ENCODE data around the gene C11orf71. TPM values are rescaled to one million over a fixed set of nuclear protein-coding genes. Genes with fewer than 3 reads are reported as not detected.

C11orf71 gene
- total RNA-seq: 2.6 and 3.1 TPM in 2 replicates

GRCh38 chr11:114400216-114400914, at the start of gene C11orf71, which contains the start of gene RBM7:
C11orf71 (minus strand) TSS chr11:114400511; CDS start chr11:114400331, 180 bp downstream.
RBM7 (plus strand) TSS chr11:114400666; CDS start chr11:114400672, 6 bp downstream.

GRCh38 chr11:114439229-114440120, 39.2 kb upstream of the C11orf71 start, which contains the start of gene REXO2:
REXO2 (plus strand) TSS chr11:114439467; CDS start chr11:114439529, 62 bp downstream.

Other genes starting within 250 kb of the C11orf71 start
- 384 and 446 TPM in 2 replicates for gene NNMT, start 104.1 kb downstream of the C11orf71 start, total RNA-seq
- gene RBM7, start 155 bp upstream of the C11orf71 start, total RNA-seq: 55.0 and 68.6 TPM in 2 replicates
- gene REXO2, start 39.0 kb upstream of the C11orf71 start, total RNA-seq: 155 and 209 TPM in 2 replicates
- not detected in 2 replicates for gene NXPE1, start 159.4 kb upstream of the C11orf71 start, total RNA-seq
- gene NXPE4, start 195.3 kb upstream of the C11orf71 start, total RNA-seq: not detected in 2 replicates